NB4 (cell line): ENCODE results near the gene KCNH3.

Experiments used
- CTCF ChIP-seq: IDR thresholded peaks from one replicate; pipeline ENCODE4 v1.5.1; 2012; ENCODE audit warnings: low read depth, low read length
- POLR2A ChIP-seq: IDR thresholded peaks from 2 replicates; pipeline ENCODE4 v1.6.1; 2011; ENCODE audit warnings: mild to moderate bottlenecking; ENCODE audit not compliant: insufficient read length; ENCODE audit errors: extremely low read depth
- TF ChIP-seq, protein P1 (sequence below): IDR thresholded peaks from 2 replicates; pipeline ENCODE4 v1.6.1; 2011; ENCODE audit warnings: low read depth, low read length

DNA sequence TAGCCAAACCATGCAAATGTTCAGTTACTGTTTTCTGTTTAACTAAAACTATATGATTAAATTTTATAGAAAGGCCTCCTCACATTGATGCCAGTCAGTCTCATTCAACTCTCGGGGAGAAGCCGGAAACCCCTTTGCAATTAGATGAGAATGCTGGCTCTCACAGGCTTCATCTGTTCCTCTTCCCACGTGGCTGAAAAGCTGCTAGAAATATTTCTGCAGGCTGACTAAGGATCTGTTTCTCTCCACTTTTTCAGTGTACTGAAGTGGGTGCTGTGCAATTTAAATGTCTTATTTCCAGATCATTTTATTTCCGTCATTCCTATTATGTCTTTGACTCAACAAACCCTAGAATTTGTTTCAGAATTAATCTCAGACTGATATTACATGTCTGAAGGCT is 17.4 kb upstream of the KCNH3 start:
- TF ChIP-seq CTCF (no peak), POLR2A (no peak)
- TF ChIP-seq, protein P1, sequence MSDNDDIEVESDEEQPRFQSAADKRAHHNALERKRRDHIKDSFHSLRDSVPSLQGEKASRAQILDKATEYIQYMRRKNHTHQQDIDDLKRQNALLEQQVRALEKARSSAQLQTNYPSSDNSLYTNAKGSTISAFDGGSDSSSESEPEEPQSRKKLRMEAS, result no peak
